Upper lobe of left lung (tissue), 4 donors: ENCODE data around the gene CROCC.

Experiments
- CTCF ChIP-seq, 6 experiments: fragments of 450-650 bp in 4 of 6; fragments of 200-600 bp in 2 of 6; sonication (generic) in 2 of 6; IDR thresholded peaks; one replicate each; pipeline ENCODE4 v1.5.1; 2016 to 2019; ENCODE audit warnings: antibody characterized with exemption in 6 of 6
- POLR2AphosphoS5 ChIP-seq, 2 donors: sonication (generic); formaldehyde crosslinking; IDR thresholded peaks; one replicate each; pipeline ENCODE4 v1.5.1; 2017; ENCODE audit warnings: antibody characterized with exemption in 2 of 2

- TF ChIP-seq CTCF (IDR thresholded peaks at IDR 0.05) = no peak
- TF ChIP-seq POLR2AphosphoS5 (IDR thresholded peaks at IDR 0.05) = no peak
Measured at GRCh38 chr1:16946646-16947045, 24.9 kb downstream of the CROCC start.
